GM12878 (cell line): ENCODE data around the gene EBP. TPM values are rescaled to one million over a fixed set of nuclear protein-coding genes. Genes with fewer than 3 reads are reported as not detected.

Experiments
- ATAC-seq: fragments of 200-7000 bp; cut with Tn5 transposase; 3 replicates; pipeline ENCODE4 v1.9.1; 2020; ENCODE audit warnings: mild to moderate bottlenecking, moderate library complexity
- BruUV-seq: library from RNA; stranded (reverse); fragments of 400-500 nt; replicated peaks from 2 replicates; lab custom pipeline; 2021; lab: Mats Ljungman, UMichigan
- CTCF ChIA-PET: fragments of 300-600 bp; sonication (Branson Sonifier 250); formaldehyde crosslinking; extraction: SDS; loops from one replicate; lab custom pipeline; 2021; ENCODE audit warnings: inconsistent platforms; lab: Yijun Ruan, JAX
- POLR2A ChIA-PET: fragments of 350-600 bp; formaldehyde crosslinking; extraction: SDS; loops from one replicate; lab custom pipeline; 2021; ENCODE audit warnings: inconsistent platforms; lab: Charles Lee
- RAD21 ChIA-PET: fragments of 300-600 bp; sonication (Branson Sonifier 250); formaldehyde crosslinking; loops from one replicate; lab custom pipeline; 2023; ENCODE audit warnings: antibody characterized with exemption; ENCODE audit not compliant: unreplicated experiment; lab: Charles Lee
- SMC1A ChIA-PET: fragments of 300-600 bp; sonication (Branson Sonifier 250); formaldehyde crosslinking; loops from one replicate; lab custom pipeline; 2023; ENCODE audit not compliant: unreplicated experiment, uncharacterized antibody; lab: Charles Lee
- DNase-seq: peaks from one replicate; pipeline ENCODE4 v3.0.0-alpha.2; 2011; ENCODE audit warnings: low read depth, low spot score
- FAIRE-seq: peaks from 3 replicates; lab custom pipeline; 2011; peaks lifted over from hg19 to GRCh38; lab: Jason Lieb, UNC
- H2AFZ ChIP-seq: 2 replicates; pipeline ENCODE4 v1.6.0; 2011; ENCODE audit warnings: low read depth, low read length, control low read depth; ENCODE audit not compliant: control insufficient read depth
- H3K27ac ChIP-seq: 2 replicates; pipeline ENCODE4 v1.5.1; 2011; ENCODE audit warnings: control low read depth; ENCODE audit not compliant: control insufficient read depth, insufficient read depth
- H3K27me3 ChIP-seq, 2 experiments: replicated peaks in 1 of 2; 2 replicates each; pipeline versions ENCODE4 v1.6.0 to v1.6.1; 2011; ENCODE audit warnings: low read length in 1 of 2; ENCODE audit not compliant: control insufficient read depth in 2 of 2, insufficient read depth in 2 of 2
- H3K36me3 ChIP-seq, 2 experiments: 2 replicates each; pipeline ENCODE4 v1.5.1; 2011; ENCODE audit warnings: low read length in 1 of 2; ENCODE audit not compliant: control insufficient read depth in 2 of 2, insufficient read depth in 2 of 2
- H3K4me1 ChIP-seq: 2 replicates; pipeline ENCODE4 v1.6.1; 2011; ENCODE audit warnings: mild to moderate bottlenecking, low read length, moderate library complexity, mixed read lengths; ENCODE audit not compliant: control insufficient read depth, insufficient read depth
- H3K4me2 ChIP-seq: 2 replicates; pipeline ENCODE4 v1.6.0; 2011; ENCODE audit warnings: control low read depth; ENCODE audit not compliant: control insufficient read depth, insufficient read depth
- H3K4me3 ChIP-seq: fragments of 200-600 bp; sonication (generic); 2 replicates; pipeline ENCODE4 v1.5.1; 2016
- H3K79me2 ChIP-seq: 2 replicates; pipeline ENCODE4 v1.6.0; 2011; ENCODE audit warnings: low read length; ENCODE audit not compliant: control insufficient read depth, insufficient read depth
- H3K9ac ChIP-seq: 2 replicates; pipeline ENCODE4 v1.8.0; 2011; ENCODE audit warnings: low read length, control low read depth, mixed read lengths; ENCODE audit not compliant: control insufficient read depth, insufficient read depth
- H3K9me3 ChIP-seq: replicated peaks from 3 replicates; pipeline ENCODE4 v1.5.1; 2011; ENCODE audit warnings: mild to moderate bottlenecking, low read length; ENCODE audit not compliant: control insufficient read depth, insufficient read depth
- H4K20me1 ChIP-seq: 2 replicates; pipeline ENCODE4 v1.6.0; 2011; ENCODE audit not compliant: control insufficient read depth, insufficient read depth
- RFX5 ChIP-seq: IDR thresholded peaks from 2 replicates; pipeline ENCODE4 v1.6.1; 2011; ENCODE audit warnings: low read depth, low read length, improper control_type of control experiment
- SRF ChIP-seq, 2 experiments: IDR thresholded peaks; 2 replicates each; pipeline ENCODE4 v1.6.1; 2011; ENCODE audit warnings: low read depth in 2 of 2, low read length in 2 of 2, mild to moderate bottlenecking in 1 of 2, moderate library complexity in 1 of 2
- TARDBP ChIP-seq: IDR thresholded peaks from 2 replicates; pipeline ENCODE4 v1.6.1; 2016; ENCODE audit warnings: borderline replicate concordance
- TCF3 ChIP-seq: IDR thresholded peaks from 2 replicates; pipeline ENCODE4 v1.6.1; 2012; ENCODE audit warnings: low read depth, mild to moderate bottlenecking, low read length, borderline replicate concordance; ENCODE audit not compliant: insufficient read depth
- USF2 ChIP-seq: IDR thresholded peaks from 2 replicates; pipeline ENCODE4 v1.6.1; 2011; ENCODE audit warnings: low read depth, low read length, improper control_type of control experiment, borderline replicate concordance
- WRNIP1 ChIP-seq: IDR thresholded peaks from 2 replicates; pipeline ENCODE4 v1.6.1; 2011; ENCODE audit warnings: low read depth, low read length, improper control_type of control experiment, borderline replicate concordance
- ZNF207 ChIP-seq: fragments of 450-650 bp; IDR thresholded peaks from 2 replicates; pipeline ENCODE4 v1.6.1; 2014; ENCODE audit warnings: antibody characterized with exemption, mild to moderate bottlenecking, borderline replicate concordance
- WGBS: methylation state at CpG from one replicate; pipeline ENCODE4 v1.1.6; 2016; ENCODE audit warnings: low lambda C conversion rate; ENCODE audit not compliant: insufficient replicate concordance, insufficient coverage; ENCODE audit errors: missing lambda C conversion rate; 5-methylcytosine and 5-hydroxymethylcytosine counted together
- in situ Hi-C: fragments of 300-500 bp; cut with MboI; formaldehyde crosslinking; loops from 9 replicates; pipeline ENCODE4 v1.14.3; 2018; ENCODE audit warnings: mixed read lengths
- intact Hi-C: fragments of 100-400 bp; cut with micrococcal nuclease; formaldehyde crosslinking; loops from one replicate; pipeline ENCODE4 v1.14.2; 2022; ENCODE audit not compliant: unreplicated experiment
- polyA plus RNA-seq, 11 experiments: library from polyadenylated mRNA; depleted of rRNA in 4 of 11; unstranded in 6 of 11; stranded (reverse) in 5 of 11; fragments of >200 nt; fragmentation: Nextera tagmentation in 4 of 11; fragmentation: Illumina TruSeq in 1 of 11; extraction: Ambion mirVana in 4 of 11; extraction: Trizol in 1 of 11; gene quantifications; 1 replicate in 1 of 11; 2 replicates in 10 of 11; pipeline versions ENCODE4 v1.2.1 to v1.2.3, GENCODE V29; 2011 to 2016; ENCODE audit warnings: inconsistent platforms in 2 of 11, missing spikeins in 2 of 11, low read depth in 1 of 11
- total RNA-seq, 4 experiments: library from RNA; depleted of rRNA in 3 of 4; stranded (reverse); fragments of >200 nt in 3 of 4; fragmentation: Illumina TruSeq in 1 of 4; extraction: Trizol in 1 of 4; gene quantifications; 2 replicates each; pipeline versions ENCODE4 v1.2.1 to v1.2.3, GENCODE V29; 2013 to 2021

Gene EBP
- total and polyA plus RNA-seq, 10 of the 15 experiments (the other 5 are each of a cell fraction or from before 2014, with no cell fraction given): 125 to 628 (median 180) TPM

GRCh38 chrX:48474581-48474980, 47.0 kb upstream of the EBP start (continued):
- no peak for TF ChIP-seq TCF3

GRCh38 chrX:48475296-48475695, 46.3 kb upstream of the EBP start:
- FAIRE-seq: no peak
- Histone ChIP-seq H3K79me2 (peaks cover 27% of the 10 kb centered on the region), H3K27me3 (no peaks in the 10 kb centered on the region), H3K36me3 (no peaks in the 10 kb centered on the region; a peak in 2 of 4 replicates), H3K9ac (peak overlapping the region; percentile 85; the same call in 1 of the 2 replicates), H3K4me2 (peak overlapping the region; percentile 38; the same call in 1 of the 2 replicates), H4K20me1 (no peaks in the 10 kb centered on the region), H3K4me1 (no peaks in the 10 kb centered on the region), H3K4me3 (peak overlapping the region; percentile 60), H3K27ac (peak overlapping the region; percentile 73), H2AFZ (peak overlapping the region; percentile 82; the same call in 1 of the 2 replicates)
- ChIA-PET SMC1A (interaction anchor here (1.5 to 2.1 kb wide), 2 partner anchors 33 to 65 kb away, joined by 5 to 7 read pairs; partner anchors contain the start of genes PORCN and TBC1D25), CTCF (interaction anchor here (1.4 to 2.7 kb wide), 2 partner anchors 9 to 100 kb away, joined by 4 to 19 read pairs; partner anchors contain the start of gene RBM3), RAD21 (interaction anchor here (1.3 kb wide), 3 partner anchors 64 to 99 kb away, joined by 5 read pairs; partner anchors contain the start of genes RBM3 and TBC1D25)
- no peak for DNase-seq
- WGBS: 18% methylated on average over 3 of the region's 5 CpGs
- no TSS peak for BruUV-seq
- in situ Hi-C loops: no loop called here
- TF ChIP-seq TARDBP (no peak), USF2 (no peak), ZNF207 (no peak), RFX5 (no peak), SRF (IDR thresholded peaks at IDR 0.05; ENCODE audit: low read depth in 2 of 2, low read length in 2 of 2) (no peak), WRNIP1 (no peak)
- TF ChIP-seq, all 136 proteins: peak for 0
- intact Hi-C loops: loop anchor here (2.0 to 10.0 kb wide), 2 partner anchors 100 to 420 kb away; partner anchors contain the start of genes PQBP1, RBM3 and TIMM17B
- H3K9me3 ChIP-seq: no peaks in the 10 kb centered on the region
- peak; percentile 40 for ATAC-seq
- POLR2A ChIA-PET: interaction anchor here (0.5 kb wide), 1 partner anchor 9 kb away, joined by 3 read pairs; no protein-coding TSS in a partner anchor
